ENCODE data around the gene SUMF1. TPM values are rescaled to one million over a fixed set of nuclear protein-coding genes. Genes with fewer than 3 reads are reported as not detected.

The SUMF1 gene
- total RNA-seq, 2 experiments from 2014 or later, result 5.1 to 5.6 TPM

DNA sequence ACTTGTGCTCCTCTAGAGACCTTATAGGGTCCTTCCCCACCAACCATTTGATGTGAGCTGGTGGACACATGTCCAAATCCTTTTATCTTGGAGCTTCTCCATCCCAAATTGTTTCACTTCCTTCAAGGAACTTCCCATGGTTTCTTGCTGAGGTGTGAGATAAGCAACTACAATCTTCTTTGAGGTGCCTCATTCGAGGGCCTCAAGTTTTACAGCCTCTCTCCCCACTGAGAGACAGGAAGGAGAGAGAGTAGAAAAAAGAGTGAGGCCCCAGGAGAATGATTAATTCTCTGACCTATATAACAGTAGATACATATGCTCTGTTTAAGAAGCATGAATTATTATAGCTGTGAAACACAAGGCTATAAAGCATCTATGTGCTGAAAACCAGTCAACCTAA, 70.5 kb downstream of the SUMF1 start:
- peaks cover 34% of the 10 kb centered on the region for H3K4me1 Mint-ChIP-seq (ENCODE audit: low read depth)
- peaks cover 20% of the 10 kb centered on the region for H3K36me3 Mint-ChIP-seq
- intact Hi-C loops (cut with micrococcal nuclease), result loop anchor here (1.0 kb wide), 1 partner anchor 25 kb away; no protein-coding TSS in a partner anchor
- ChIA-PET CTCF (interaction anchor here (2.7 kb wide), 1 partner anchor 46 kb away, joined by 9 read pairs; no protein-coding TSS in a partner anchor), POLR2A (no interaction called here)
- H3K4me3 Mint-ChIP-seq, result no peak overlapping the region
- H3K27me3 Mint-ChIP-seq, result no peaks in the 10 kb centered on the region
- H3K9me3 Mint-ChIP-seq, result no peaks in the 10 kb centered on the region
- no peak for DNase-seq
- H3K27ac Mint-ChIP-seq, result peak overlapping the region; percentile 49

DNA sequence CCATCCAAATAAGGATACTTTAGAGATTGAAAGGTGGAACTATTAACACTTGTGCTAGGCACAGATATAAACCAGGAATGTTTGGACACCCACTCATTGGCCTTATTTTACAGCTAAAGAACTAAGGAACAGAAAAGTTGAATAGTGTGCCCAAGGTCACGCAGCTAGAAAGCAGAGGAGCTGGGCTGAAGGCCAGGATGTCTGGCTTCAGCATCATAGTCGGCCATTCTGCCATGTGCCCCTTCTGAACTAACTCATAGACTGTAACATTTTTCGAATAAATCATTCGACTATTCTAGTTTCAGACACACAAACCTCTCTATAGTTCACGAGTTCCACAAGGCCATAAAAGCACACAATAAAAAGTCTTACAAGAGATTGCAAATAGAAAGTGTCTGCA, 71.1 kb downstream of the SUMF1 start:
- Mint-ChIP-seq H3K36me3 (peaks cover 24% of the 10 kb centered on the region), H3K27me3 (no peaks in the 10 kb centered on the region), H3K27ac (no peak overlapping the region), H3K4me3 (no peak overlapping the region), H3K9me3 (peaks cover 3% of the 10 kb centered on the region), H3K4me1 (ENCODE audit: low read depth) (peaks cover 29% of the 10 kb centered on the region)
- ChIA-PET CTCF (interaction anchor here (2.7 kb wide), 1 partner anchor 45 kb away, joined by 9 read pairs; no protein-coding TSS in a partner anchor), POLR2A (no interaction called here)
- no peak for DNase-seq
- intact Hi-C loops (cut with micrococcal nuclease), result loop anchor here (1.0 kb wide), 1 partner anchor 25 kb away; no protein-coding TSS in a partner anchor

GRCh38 chr3:4395448-4395847, 71.6 kb downstream of the SUMF1 start:
- ChIA-PET POLR2A (no interaction called here), CTCF (no interaction called here)
- Mint-ChIP-seq H3K36me3 (peaks cover 26% of the 10 kb centered on the region), H3K27ac (no peak overlapping the region), H3K27me3 (no peaks in the 10 kb centered on the region), H3K4me3 (no peak overlapping the region), H3K9me3 (peaks cover 5% of the 10 kb centered on the region), H3K4me1 (ENCODE audit: low read depth) (peaks cover 29% of the 10 kb centered on the region)
- no peak for DNase-seq
- intact Hi-C loops (cut with micrococcal nuclease), result no loop called here

GRCh38 chr3:4394567-4394966, 72.5 kb downstream of the SUMF1 start:
- POLR2A ChIA-PET, result no interaction called here
- CTCF ChIA-PET, result interaction anchor here (1.9 kb wide), 1 partner anchor 43 kb away, joined by 7 read pairs; no protein-coding TSS in a partner anchor
- H3K9me3 Mint-ChIP-seq, result peaks cover 5% of the 10 kb centered on the region
- peak overlapping the region; percentile 69 for H3K27ac Mint-ChIP-seq
- DNase-seq, result no peak
- H3K4me3 Mint-ChIP-seq, result no peak overlapping the region
- H3K27me3 Mint-ChIP-seq, result no peaks in the 10 kb centered on the region
- intact Hi-C loops (cut with micrococcal nuclease), result no loop called here
- peaks cover 25% of the 10 kb centered on the region for H3K36me3 Mint-ChIP-seq
- H3K4me1 Mint-ChIP-seq (ENCODE audit: low read depth), result peaks cover 32% of the 10 kb centered on the region

DNA sequence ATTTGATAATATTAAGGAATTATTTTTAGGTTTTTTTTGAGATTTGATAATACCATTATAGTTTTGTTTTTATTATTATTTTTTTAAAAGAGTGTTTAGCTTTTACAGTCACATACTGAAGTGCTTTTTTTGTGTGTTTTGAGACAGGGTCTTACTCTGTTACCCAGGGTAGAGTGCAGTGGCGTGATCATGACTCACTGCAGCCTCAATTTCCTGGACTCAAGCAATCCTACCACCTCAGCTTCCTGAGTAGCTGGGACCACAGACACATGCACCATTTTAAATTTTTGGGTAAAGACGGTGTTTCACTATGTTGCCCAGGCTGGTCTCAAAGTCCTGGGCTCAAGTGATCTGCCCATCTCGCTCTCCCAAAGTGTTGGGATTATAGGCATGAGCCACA, 73.0 kb downstream of the SUMF1 start:
- H3K4me1 Mint-ChIP-seq (ENCODE audit: low read depth), result peaks cover 37% of the 10 kb centered on the region
- ChIA-PET POLR2A (no interaction called here), CTCF (interaction anchor here (1.9 kb wide), 1 partner anchor 43 kb away, joined by 7 read pairs; no protein-coding TSS in a partner anchor)
- peaks cover 5% of the 10 kb centered on the region for H3K9me3 Mint-ChIP-seq
- H3K27ac Mint-ChIP-seq, result peak overlapping the region; percentile 69
- peak; percentile 59 for DNase-seq
- peaks cover 22% of the 10 kb centered on the region for H3K36me3 Mint-ChIP-seq
- intact Hi-C loops (cut with micrococcal nuclease), result no loop called here
- no peak overlapping the region for H3K4me3 Mint-ChIP-seq
- no peaks in the 10 kb centered on the region for H3K27me3 Mint-ChIP-seq

GRCh38 chr3:4392992-4393391, 74.1 kb downstream of the SUMF1 start:
- POLR2A ChIA-PET, result no interaction called here
- intact Hi-C loops (cut with micrococcal nuclease), result no loop called here
- H3K4me1 Mint-ChIP-seq (ENCODE audit: low read depth), result peaks cover 45% of the 10 kb centered on the region

GRCh38 chr3:4387210-4388204, 79.6 kb downstream of the SUMF1 start:
- no peak overlapping the region for H3K4me3 Mint-ChIP-seq
- H3K9me3 Mint-ChIP-seq, result peaks cover 5% of the 10 kb centered on the region
- DNase-seq, result no peak
- peaks cover 13% of the 10 kb centered on the region for H3K36me3 Mint-ChIP-seq
- H3K27ac Mint-ChIP-seq, result peak overlapping the region; percentile 47
- CTCF ChIA-PET, result interaction anchor here (1.3 kb wide), 1 partner anchor 35 kb away, joined by 7 read pairs; no protein-coding TSS in a partner anchor
- no peaks in the 10 kb centered on the region for H3K27me3 Mint-ChIP-seq
- POLR2A ChIA-PET, result interaction anchor here (0.7 kb wide), 2 partner anchors 22 to 26 kb away, joined by 3 read pairs; no protein-coding TSS in a partner anchor
- intact Hi-C loops (cut with micrococcal nuclease), result loop anchor here (1.0 kb wide), 4 partner anchors 22 to 106 kb away; partner anchors contain the start of gene ITPR1
- peaks cover 32% of the 10 kb centered on the region for H3K4me1 Mint-ChIP-seq (ENCODE audit: low read depth)

More at GRCh38 chr3:4392992-4393391, 74.1 kb downstream of the SUMF1 start:
- Mint-ChIP-seq H3K36me3 (peaks cover 22% of the 10 kb centered on the region), H3K9me3 (peaks cover 5% of the 10 kb centered on the region), H3K27ac (no peak overlapping the region), H3K4me3 (no peak overlapping the region), H3K27me3 (no peaks in the 10 kb centered on the region)
- DNase-seq, result no peak
- CTCF ChIA-PET, result interaction anchor here (1.9 kb wide), 1 partner anchor 42 kb away, joined by 7 read pairs; no protein-coding TSS in a partner anchor

DNA sequence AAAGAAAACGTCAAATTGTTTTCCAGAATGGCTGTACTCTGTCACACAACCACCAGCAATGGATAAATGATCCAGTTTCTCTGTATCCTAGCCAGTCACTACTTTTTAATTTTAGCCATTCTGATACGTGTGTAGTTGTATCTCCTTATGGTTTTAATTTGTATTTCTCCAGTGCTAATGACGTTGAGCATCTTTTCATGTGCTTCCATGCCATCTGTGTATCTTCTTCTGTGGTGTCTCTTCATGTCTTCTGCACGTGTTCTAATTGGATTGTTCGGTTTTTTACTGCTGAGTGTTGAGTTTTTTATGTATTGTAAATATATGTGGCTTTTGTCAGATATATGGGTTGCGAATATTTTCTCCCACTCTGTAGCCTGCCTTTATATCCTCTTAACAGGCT, 81.9 kb downstream of the SUMF1 start:
- Mint-ChIP-seq H3K4me1 (ENCODE audit: low read depth) (peaks cover 32% of the 10 kb centered on the region), H3K9me3 (peaks cover 4% of the 10 kb centered on the region), H3K27me3 (no peaks in the 10 kb centered on the region), H3K36me3 (peaks cover 11% of the 10 kb centered on the region), H3K27ac (no peak overlapping the region), H3K4me3 (no peak overlapping the region)
- CTCF ChIA-PET, result no interaction called here
- POLR2A ChIA-PET, result no interaction called here
- intact Hi-C loops (cut with micrococcal nuclease), result no loop called here
- DNase-seq, result no peak

DNA sequence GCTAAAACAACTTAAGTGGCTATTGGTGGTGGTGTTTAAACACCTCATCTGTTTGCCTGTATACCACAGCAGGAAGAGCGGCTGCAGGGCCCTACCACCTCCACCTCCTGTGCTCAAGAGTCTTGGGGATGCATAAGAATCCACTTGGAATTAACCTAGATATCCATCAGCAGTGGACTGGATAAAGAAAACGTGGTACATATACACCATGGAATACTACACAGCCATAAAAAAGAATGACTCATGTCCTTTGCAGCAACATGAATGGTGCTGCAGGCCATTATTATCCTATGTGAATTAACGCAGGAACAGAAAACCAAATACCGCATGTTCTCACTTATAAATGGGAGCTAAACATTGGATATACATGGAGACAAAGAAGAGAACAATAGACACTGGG, 87.1 kb downstream of the SUMF1 start:
- no peak for DNase-seq
- Mint-ChIP-seq H3K9me3 (peaks cover 13% of the 10 kb centered on the region), H3K27me3 (no peaks in the 10 kb centered on the region), H3K36me3 (peaks cover 32% of the 10 kb centered on the region), H3K4me1 (ENCODE audit: low read depth) (no peaks in the 10 kb centered on the region), H3K27ac (no peak overlapping the region), H3K4me3 (no peak overlapping the region)
- intact Hi-C loops (cut with micrococcal nuclease), result no loop called here
- ChIA-PET POLR2A (no interaction called here), CTCF (no interaction called here)

GRCh38 chr3:4376499-4376898, 90.6 kb downstream of the SUMF1 start:
- Mint-ChIP-seq H3K4me1 (ENCODE audit: low read depth) (no peaks in the 10 kb centered on the region), H3K9me3 (peaks cover 31% of the 10 kb centered on the region), H3K36me3 (peaks cover 51% of the 10 kb centered on the region), H3K27ac (no peak overlapping the region), H3K27me3 (no peaks in the 10 kb centered on the region), H3K4me3 (no peak overlapping the region)
- ChIA-PET POLR2A (no interaction called here), CTCF (no interaction called here)
- intact Hi-C loops (cut with micrococcal nuclease), result no loop called here
- DNase-seq, result no peak

DNA sequence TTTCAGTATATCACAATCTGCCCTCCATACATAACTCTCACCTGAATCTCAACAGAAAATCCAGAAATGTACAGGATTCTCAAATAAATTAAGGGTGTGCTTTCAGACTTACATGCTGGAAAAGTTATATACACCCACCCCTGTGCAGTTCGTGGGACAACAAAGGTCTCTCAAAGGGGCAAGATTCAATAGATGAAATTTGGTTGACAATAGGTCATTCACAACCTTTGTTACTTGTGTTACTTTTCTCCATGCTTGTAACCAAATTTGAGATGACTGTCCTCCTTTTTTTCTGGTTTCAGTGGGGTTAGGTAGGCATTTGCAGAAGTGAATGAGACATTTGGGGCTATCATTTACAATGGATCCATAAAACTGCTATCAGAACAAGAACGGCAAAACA, 91.2 kb downstream of the SUMF1 start:
- H3K4me1 Mint-ChIP-seq (ENCODE audit: low read depth), result no peaks in the 10 kb centered on the region
- H3K4me3 Mint-ChIP-seq, result no peak overlapping the region
- intact Hi-C loops (cut with micrococcal nuclease), result no loop called here
- H3K27me3 Mint-ChIP-seq, result no peaks in the 10 kb centered on the region
- POLR2A ChIA-PET, result no interaction called here
- no peak for DNase-seq
- no peak overlapping the region for H3K27ac Mint-ChIP-seq
- CTCF ChIA-PET, result interaction anchor here (1.6 kb wide), 1 partner anchor 258 kb away, joined by 4 read pairs; no protein-coding TSS in a partner anchor
- peaks cover 31% of the 10 kb centered on the region for H3K9me3 Mint-ChIP-seq
- peaks cover 52% of the 10 kb centered on the region for H3K36me3 Mint-ChIP-seq

DNA sequence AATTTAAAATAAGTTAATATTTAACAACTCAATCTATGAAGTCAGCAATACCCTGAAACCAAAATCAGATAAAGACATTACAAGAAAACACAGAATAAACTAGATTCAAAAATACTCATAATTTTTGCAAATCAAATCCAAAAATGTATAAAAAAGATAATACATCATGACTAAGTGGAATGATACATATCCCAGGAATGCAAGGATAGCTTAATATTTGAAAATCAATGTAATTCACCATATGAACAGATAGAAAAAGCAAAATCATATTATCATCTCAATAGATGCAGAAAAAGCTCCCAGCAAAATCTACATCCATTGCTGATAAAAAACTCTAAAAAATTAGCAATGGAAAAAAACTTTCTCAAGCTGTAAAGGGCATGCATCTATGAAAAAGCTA, 93.4 kb downstream of the SUMF1 start:
- intact Hi-C loops (cut with micrococcal nuclease), result no loop called here

More for the DNA sequence above, 93.4 kb downstream of the SUMF1 start:
- no peak overlapping the region for H3K27ac Mint-ChIP-seq
- no peaks in the 10 kb centered on the region for H3K27me3 Mint-ChIP-seq
- no peaks in the 10 kb centered on the region for H3K4me1 Mint-ChIP-seq (ENCODE audit: low read depth)
- ChIA-PET CTCF (interaction anchor here (0.6 to 1.4 kb wide), 2 partner anchors 260 to 403 kb away, joined by 3 read pairs; no protein-coding TSS in a partner anchor), POLR2A (no interaction called here)
- H3K9me3 Mint-ChIP-seq, result peaks cover 27% of the 10 kb centered on the region
- no peak overlapping the region for H3K4me3 Mint-ChIP-seq
- H3K36me3 Mint-ChIP-seq, result peaks cover 39% of the 10 kb centered on the region
- DNase-seq, result no peak

Data from activated CD4-positive, alpha-beta memory T cell treated with anti-CD3 and anti-CD28 coated beads for 36 hours (primary cell).